Ovary (tissue), 9 donors: ENCODE data around the gene CASTOR1. TPM values are rescaled to one million over a fixed set of nuclear protein-coding genes. Genes with fewer than 3 reads are reported as not detected.
A peak's percentile ranks its signal among the peaks of the same experiment; 100 is the strongest.

Source experiments
- DNase-seq, 5 donors: peaks; one replicate each; pipeline ENCODE4 v3.0.0-alpha.2; 2019 to 2020
- H3K27ac ChIP-seq, 2 donors: fragments of 200-600 bp; one replicate each; pipeline versions ENCODE4 v1.5.1 to v1.8.0; 2019 to 2022
- H3K27me3 ChIP-seq: fragments of 200-600 bp; one replicate; pipeline ENCODE4 v1.8.0; 2022
- H3K36me3 ChIP-seq: fragments of 200-600 bp; sonication (generic); one replicate; pipeline ENCODE4 v1.5.1; 2019
- H3K4me1 ChIP-seq: one replicate; pipeline ENCODE4 v1.8.1; 2013; ENCODE audit warnings: mild to moderate bottlenecking, moderate library complexity; ENCODE audit not compliant: insufficient read depth
- H3K4me3 ChIP-seq: fragments of 200-600 bp; sonication (generic); one replicate; pipeline ENCODE4 v1.5.1; 2017
- H3K9me3 ChIP-seq, 2 donors: fragments of 200-600 bp in 1 of 2; sonication (generic) in 1 of 2; one replicate each; pipeline versions ENCODE4 v1.5.1 to v1.8.1; 2013 to 2019; ENCODE audit warnings: mild to moderate bottlenecking in 1 of 2, moderate library complexity in 1 of 2
- EP300 ChIP-seq: sonication (generic); formaldehyde crosslinking; IDR thresholded peaks from one replicate; pipeline ENCODE4 v1.6.1; 2017; ENCODE audit warnings: antibody characterized with exemption
- POLR2A ChIP-seq: fragments of 450-650 bp; IDR thresholded peaks from one replicate; pipeline ENCODE4 v1.6.1; 2017; ENCODE audit warnings: antibody characterized with exemption, mild to moderate bottlenecking, moderate library complexity
- WGBS, 3 donors: extraction: QIAGEN DNeasy Blood & Tissue Kit in 1 of 3; methylation state at CpG; one replicate each; pipeline versions ENCODE4 v1.1.5 to v1.1.7; 2013 to 2017; 5-methylcytosine and 5-hydroxymethylcytosine counted together
- intact Hi-C, 4 donors: fragments of 100-400 bp; cut with DNase I; formaldehyde crosslinking; loops; one replicate each; pipeline versions ENCODE4 v1.11.0 to v1.15.1; 2022 to 2023
- polyA plus RNA-seq, 2 donors: library from polyadenylated mRNA; stranded (reverse); fragments of 200-250 nt in 1 of 2; fragments of 350-450 nt in 1 of 2; fragmentation: Illumina TruSeq in 1 of 2; extraction: RNeasy Lipid Tissue Mini Kit (QIAGEN cat#74804) in 1 of 2; gene quantifications; one replicate each; pipeline ENCODE4 v1.2.3, GENCODE V29; 2013 to 2014
- total RNA-seq, 7 donors: library from RNA; depleted of rRNA in 2 of 7; stranded (reverse); fragments of >200 nt in 2 of 7; fragmentation: NEBNext Ultra II Directional in 3 of 7; extraction: Animal tissue kit (Norgen Biotek cat#: 25700) in 3 of 7; gene quantifications; one replicate each; pipeline versions ENCODE4 v1.1.0 to v1.2.4, GENCODE V29; 2016 to 2023
- TF ChIP-seq, protein P1 (sequence below), 3 donors: fragments of 450-650 bp in 2 of 3; fragments of 200-600 bp in 1 of 3; IDR thresholded peaks; one replicate each; pipeline versions ENCODE4 v1.5.1 to v1.8.0; 2016 to 2022; ENCODE audit warnings: antibody characterized with exemption in 3 of 3, mild to moderate bottlenecking in 1 of 3
- donor health status: DM: no; HTN: no; CAD: no; lungs with moderate emphysema.
- donor health status: DM: no; HTN: no; CAD: no.
- donor health status: Bipolar disorder and iron deficiency.
- donor health status: DM: yes; HTN: yes; CAD: no.
- donor health status: DM: no; HTN: no; CAD: no.
- donor health status: DM: yes; HTN: yes; CAD: no.

The CASTOR1 gene
- total and polyA plus RNA-seq, 9 donors = 3.1 to 31.2 (median 20.6) TPM

DNA sequence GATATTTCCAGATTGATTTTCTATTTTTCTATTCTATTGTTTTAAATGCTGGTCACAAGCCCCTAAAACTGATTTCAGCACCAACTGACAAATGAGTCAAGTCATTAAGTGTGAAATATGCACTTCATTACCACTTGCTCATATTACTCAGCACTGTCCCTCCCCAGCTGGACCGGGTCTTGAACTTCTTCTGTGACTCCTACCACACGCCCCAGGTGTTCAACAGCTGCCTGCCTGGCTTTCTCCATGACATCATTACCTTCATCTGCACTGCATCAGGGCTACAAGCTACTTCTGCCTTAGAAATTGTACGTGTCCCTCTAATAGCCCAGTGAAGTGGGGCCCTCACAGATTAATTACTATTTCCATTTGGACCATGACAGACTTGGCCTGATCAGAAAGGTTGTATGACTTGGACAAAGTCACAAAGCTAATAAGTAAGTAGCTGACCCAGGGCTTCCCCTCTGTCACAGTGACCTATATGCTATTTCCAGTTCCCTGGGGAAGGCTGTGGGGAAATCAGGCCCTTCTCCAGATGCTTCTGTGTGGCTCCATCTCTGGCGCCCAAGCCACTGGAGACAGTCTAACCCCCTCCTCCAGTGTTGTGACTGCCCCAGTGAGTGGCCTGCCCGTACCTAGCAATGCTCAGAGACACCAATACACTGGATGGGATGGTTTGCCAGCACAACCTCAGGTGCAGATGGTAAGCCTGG lies 19.4 kb upstream of the CASTOR1 start:
- Histone ChIP-seq H3K27me3 (no peaks in the 10 kb centered on the region), H3K4me1 (peaks cover 55% of the 10 kb centered on the region), H3K4me3 (no peak overlapping the region), H3K36me3 (no peaks in the 10 kb centered on the region), H3K27ac (no peak overlapping the region), H3K9me3 (no peaks in the 10 kb centered on the region)
- intact Hi-C loops = no loop called here
- no peak for DNase-seq
- no peak for TF ChIP-seq EP300
- TF ChIP-seq, protein P1, sequence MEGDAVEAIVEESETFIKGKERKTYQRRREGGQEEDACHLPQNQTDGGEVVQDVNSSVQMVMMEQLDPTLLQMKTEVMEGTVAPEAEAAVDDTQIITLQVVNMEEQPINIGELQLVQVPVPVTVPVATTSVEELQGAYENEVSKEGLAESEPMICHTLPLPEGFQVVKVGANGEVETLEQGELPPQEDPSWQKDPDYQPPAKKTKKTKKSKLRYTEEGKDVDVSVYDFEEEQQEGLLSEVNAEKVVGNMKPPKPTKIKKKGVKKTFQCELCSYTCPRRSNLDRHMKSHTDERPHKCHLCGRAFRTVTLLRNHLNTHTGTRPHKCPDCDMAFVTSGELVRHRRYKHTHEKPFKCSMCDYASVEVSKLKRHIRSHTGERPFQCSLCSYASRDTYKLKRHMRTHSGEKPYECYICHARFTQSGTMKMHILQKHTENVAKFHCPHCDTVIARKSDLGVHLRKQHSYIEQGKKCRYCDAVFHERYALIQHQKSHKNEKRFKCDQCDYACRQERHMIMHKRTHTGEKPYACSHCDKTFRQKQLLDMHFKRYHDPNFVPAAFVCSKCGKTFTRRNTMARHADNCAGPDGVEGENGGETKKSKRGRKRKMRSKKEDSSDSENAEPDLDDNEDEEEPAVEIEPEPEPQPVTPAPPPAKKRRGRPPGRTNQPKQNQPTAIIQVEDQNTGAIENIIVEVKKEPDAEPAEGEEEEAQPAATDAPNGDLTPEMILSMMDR (IDR thresholded peaks at IDR 0.05) = no peak
- TF ChIP-seq POLR2A = no peak
- 61 to 76% (median 74%) methylated on average over 5 of the region's 5 CpGs for WGBS, 3 donors

DNA sequence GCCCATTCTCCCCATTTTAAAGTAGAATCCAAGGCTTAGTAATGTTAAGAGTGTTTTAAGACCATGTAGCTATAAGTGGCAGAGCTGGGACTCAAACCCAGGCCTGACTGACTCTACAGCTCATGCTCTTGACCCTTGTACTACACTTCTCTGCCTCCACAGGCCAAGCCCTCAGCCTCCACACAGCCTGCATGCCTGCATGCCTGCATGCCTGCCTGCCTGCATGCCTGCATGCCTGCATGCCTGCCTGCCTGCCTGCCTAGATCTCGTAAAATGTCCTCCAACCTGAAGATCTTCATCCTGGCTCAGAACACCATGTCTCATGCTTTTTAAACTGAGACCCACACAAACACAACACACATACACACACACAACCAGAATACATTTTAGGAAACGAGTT lies 18.8 kb upstream of the CASTOR1 start:
- intact Hi-C loops = no loop called here
- TF ChIP-seq, protein P1 (IDR thresholded peaks at IDR 0.05) = no peak
- TF ChIP-seq EP300 (no peak), POLR2A (no peak)
- Histone ChIP-seq H3K27me3 (no peaks in the 10 kb centered on the region), H3K27ac (no peak overlapping the region), H3K9me3 (no peaks in the 10 kb centered on the region), H3K36me3 (no peaks in the 10 kb centered on the region), H3K4me1 (peaks cover 54% of the 10 kb centered on the region), H3K4me3 (no peak overlapping the region)
- 76 to 82% (median 82%) methylated on average over 2 of the region's 2 CpGs for WGBS, 3 donors
- DNase-seq = no peak

DNA sequence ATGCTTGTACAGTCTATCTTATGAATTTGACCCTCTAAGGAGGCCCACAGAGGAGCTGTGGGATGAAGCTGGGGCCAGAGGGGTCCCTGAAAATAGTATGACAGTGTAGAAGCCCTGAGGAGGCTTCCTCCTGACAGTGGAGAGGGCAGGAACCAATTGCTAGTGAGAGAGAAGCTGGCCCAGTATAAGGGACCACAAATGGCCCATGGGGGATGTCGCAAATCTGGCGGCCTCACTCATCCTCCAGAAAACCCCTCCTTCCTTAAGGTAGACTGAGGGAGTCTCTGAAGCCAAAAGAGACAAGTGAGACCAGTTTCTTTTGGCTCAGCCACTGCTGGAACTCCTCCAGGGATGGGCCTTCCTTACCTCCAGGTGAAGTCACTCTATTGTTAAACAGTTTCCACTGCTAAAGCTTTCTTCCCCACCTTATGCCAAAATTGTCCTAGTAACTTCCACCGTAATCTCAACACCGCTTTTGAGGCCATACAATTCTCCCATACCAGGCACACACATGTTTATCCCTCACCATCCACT lies 17.8 kb upstream of the CASTOR1 start:
- intact Hi-C loops = no loop called here
- DNase-seq = no peak
- H3K36me3 ChIP-seq = no peaks in the 10 kb centered on the region
- H3K27me3 ChIP-seq = no peaks in the 10 kb centered on the region
- 87 to 92% (median 88%) methylated on average over 4 of the region's 4 CpGs for WGBS, 3 donors
- H3K27ac ChIP-seq = no peak overlapping the region
- peaks cover 50% of the 10 kb centered on the region for H3K4me1 ChIP-seq
- no peaks in the 10 kb centered on the region for H3K9me3 ChIP-seq
- no peak overlapping the region for H3K4me3 ChIP-seq
- no peak for TF ChIP-seq EP300
- TF ChIP-seq, protein P1 (IDR thresholded peaks at IDR 0.05) = no peak
- no peak for TF ChIP-seq POLR2A

DNA sequence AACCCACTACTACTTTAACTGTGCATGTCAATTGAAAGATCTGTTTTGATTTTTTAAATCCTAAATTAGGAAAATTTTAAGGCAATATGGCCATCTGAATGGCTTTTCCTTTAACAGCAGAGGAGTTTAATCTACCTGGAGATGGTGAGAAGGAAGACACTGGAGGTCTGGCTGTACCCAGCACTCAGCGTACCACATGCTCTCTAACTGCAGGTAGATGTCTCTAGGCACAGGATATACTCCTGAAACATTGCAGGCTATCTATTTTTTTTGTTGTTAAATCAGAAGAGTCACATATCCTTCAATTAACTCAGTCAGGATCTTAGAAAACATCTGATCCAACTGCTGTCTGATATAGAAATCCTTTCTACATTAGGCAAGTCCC lies 17.3 kb upstream of the CASTOR1 start:
- Histone ChIP-seq H3K27ac (no peak overlapping the region), H3K4me1 (peaks cover 50% of the 10 kb centered on the region), H3K4me3 (no peak overlapping the region), H3K36me3 (no peaks in the 10 kb centered on the region), H3K27me3 (no peaks in the 10 kb centered on the region), H3K9me3 (no peaks in the 10 kb centered on the region)
- TF ChIP-seq POLR2A = no peak
- intact Hi-C loops = no loop called here
- WGBS, 3 donors = 95 to 100% (median 98%) methylated on average over 1 of the region's 1 CpG
- DNase-seq = no peak

DNA sequence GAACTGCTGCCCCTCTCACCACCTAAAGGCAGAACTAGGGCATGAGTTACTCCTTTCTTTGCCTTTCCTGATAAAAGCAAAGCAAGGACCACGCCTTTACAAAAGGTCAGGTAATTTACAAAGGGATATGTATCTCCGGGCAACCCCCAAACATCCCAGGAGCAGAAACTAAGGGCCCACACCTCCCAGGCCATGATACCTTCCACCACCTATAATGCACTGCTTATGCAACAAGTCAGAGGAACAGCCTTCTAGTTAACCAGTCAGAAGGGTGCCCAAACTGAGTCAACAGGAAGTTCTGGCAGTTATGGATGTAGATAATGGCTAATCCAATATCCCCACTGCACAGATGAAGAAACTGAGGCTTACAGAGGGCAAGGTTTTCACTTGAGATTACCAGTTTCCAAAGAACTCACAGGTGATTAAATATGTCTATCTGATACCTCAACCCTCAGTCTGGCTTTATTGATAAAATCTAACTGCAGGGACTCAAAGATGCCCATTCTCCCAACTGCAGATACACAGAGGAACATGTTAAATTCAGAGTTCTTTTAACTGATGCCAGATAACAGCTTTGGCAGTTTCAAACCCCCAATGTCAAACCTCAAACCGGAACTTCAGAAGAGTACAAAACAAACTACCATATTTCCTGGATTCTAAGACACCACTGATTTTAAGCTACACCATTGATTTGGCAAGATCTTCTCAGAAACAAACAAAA lies 16.8 kb upstream of the CASTOR1 start:
- 55 to 65% (median 59%) methylated on average over 3 of the region's 3 CpGs for WGBS, 3 donors
- Histone ChIP-seq H3K4me3 (no peak overlapping the region), H3K27me3 (no peaks in the 10 kb centered on the region), H3K4me1 (peaks cover 48% of the 10 kb centered on the region), H3K27ac (peak overlapping the region; percentile 16 to 64), H3K9me3 (no peaks in the 10 kb centered on the region), H3K36me3 (no peaks in the 10 kb centered on the region)
- TF ChIP-seq, protein P1 (IDR thresholded peaks at IDR 0.05) = no peak
- TF ChIP-seq EP300 (no peak), POLR2A (no peak)
- intact Hi-C loops = no loop called here
- no peak for DNase-seq
